Left ventricle myocardium inferior (tissue), 1 donor: Measurements from ENCODE around the gene LARP1B. TPM values are rescaled to one million over a fixed set of nuclear protein-coding genes. Genes with fewer than 3 reads are reported as not detected.

Experiments used
- DNase-seq: peaks from one replicate; pipeline ENCODE4 v3.0.0-alpha.2; 2020
- H3K27ac ChIP-seq: fragments of 200-600 bp; replicated peaks from 2 replicates; pipeline ENCODE4 v1.8.0; 2021
- H3K27me3 ChIP-seq: fragments of 200-600 bp; 2 replicates; pipeline ENCODE4 v1.8.0; 2021; ENCODE audit warnings: low read depth
- H3K36me3 ChIP-seq: fragments of 200-600 bp; 2 replicates; pipeline ENCODE4 v1.8.0; 2021
- H3K4me1 ChIP-seq: fragments of 200-600 bp; 2 replicates; pipeline ENCODE4 v1.8.0; 2021
- H3K4me3 ChIP-seq: fragments of 200-600 bp; 2 replicates; pipeline ENCODE4 v1.8.0; 2021; ENCODE audit warnings: mild to moderate bottlenecking, moderate library complexity
- H3K9me3 ChIP-seq: fragments of 200-600 bp; replicated peaks from 2 replicates; pipeline ENCODE4 v1.8.0; 2021
- intact Hi-C: fragments of 100-400 bp; cut with micrococcal nuclease; formaldehyde crosslinking; loops from one replicate; pipeline ENCODE4 v1.11.0; 2022
- total RNA-seq: library from RNA; stranded (reverse); fragmentation: NEBNext Ultra II Directional; extraction: Animal tissue kit (Norgen Biotek cat#: 25700); gene quantifications from one replicate; pipeline ENCODE4 v1.2.1, GENCODE V29; 2021
- TF ChIP-seq, protein P1 (sequence below): fragments of 200-600 bp; IDR thresholded peaks from 2 replicates; pipeline ENCODE4 v1.8.0; 2021; ENCODE audit warnings: antibody characterized with exemption, mild to moderate bottlenecking, borderline replicate concordance
- donor health status: DM: no; HTN: yes; CAD: no; lungs with severe emphysema.

LARP1B gene
- total RNA-seq, 1 donor from 2014 or later, result 16.1 TPM

DNA sequence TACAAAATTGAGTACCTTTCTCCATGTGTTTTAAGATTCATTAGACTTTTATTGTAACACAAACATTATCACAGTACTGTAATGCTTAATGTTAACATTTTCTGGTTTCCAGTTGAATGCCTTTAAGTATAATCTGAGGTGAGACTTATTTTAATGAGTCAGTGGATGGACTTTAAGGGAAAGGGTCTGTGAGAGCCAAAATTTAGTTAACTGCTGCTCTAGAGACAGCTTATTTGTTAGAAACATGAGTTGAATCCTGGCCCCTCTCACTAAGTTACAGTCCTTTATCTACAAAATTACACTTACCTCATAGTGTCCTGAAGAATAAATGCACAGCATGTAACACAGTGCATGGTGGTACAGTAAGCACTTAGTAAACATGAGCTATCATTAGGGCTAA, 160.5 kb downstream of the LARP1B start:
- intact Hi-C loops, result no loop called here
- H3K27ac ChIP-seq, result no peak overlapping the region
- TF ChIP-seq, protein P1, sequence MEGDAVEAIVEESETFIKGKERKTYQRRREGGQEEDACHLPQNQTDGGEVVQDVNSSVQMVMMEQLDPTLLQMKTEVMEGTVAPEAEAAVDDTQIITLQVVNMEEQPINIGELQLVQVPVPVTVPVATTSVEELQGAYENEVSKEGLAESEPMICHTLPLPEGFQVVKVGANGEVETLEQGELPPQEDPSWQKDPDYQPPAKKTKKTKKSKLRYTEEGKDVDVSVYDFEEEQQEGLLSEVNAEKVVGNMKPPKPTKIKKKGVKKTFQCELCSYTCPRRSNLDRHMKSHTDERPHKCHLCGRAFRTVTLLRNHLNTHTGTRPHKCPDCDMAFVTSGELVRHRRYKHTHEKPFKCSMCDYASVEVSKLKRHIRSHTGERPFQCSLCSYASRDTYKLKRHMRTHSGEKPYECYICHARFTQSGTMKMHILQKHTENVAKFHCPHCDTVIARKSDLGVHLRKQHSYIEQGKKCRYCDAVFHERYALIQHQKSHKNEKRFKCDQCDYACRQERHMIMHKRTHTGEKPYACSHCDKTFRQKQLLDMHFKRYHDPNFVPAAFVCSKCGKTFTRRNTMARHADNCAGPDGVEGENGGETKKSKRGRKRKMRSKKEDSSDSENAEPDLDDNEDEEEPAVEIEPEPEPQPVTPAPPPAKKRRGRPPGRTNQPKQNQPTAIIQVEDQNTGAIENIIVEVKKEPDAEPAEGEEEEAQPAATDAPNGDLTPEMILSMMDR, result no peak
- no peak overlapping the region for H3K4me3 ChIP-seq
- no peaks in the 10 kb centered on the region for H3K36me3 ChIP-seq
- peaks cover 6% of the 10 kb centered on the region for H3K4me1 ChIP-seq
- H3K27me3 ChIP-seq, result no peaks in the 10 kb centered on the region
- no peak for DNase-seq
- H3K9me3 ChIP-seq, result no peaks in the 10 kb centered on the region

DNA sequence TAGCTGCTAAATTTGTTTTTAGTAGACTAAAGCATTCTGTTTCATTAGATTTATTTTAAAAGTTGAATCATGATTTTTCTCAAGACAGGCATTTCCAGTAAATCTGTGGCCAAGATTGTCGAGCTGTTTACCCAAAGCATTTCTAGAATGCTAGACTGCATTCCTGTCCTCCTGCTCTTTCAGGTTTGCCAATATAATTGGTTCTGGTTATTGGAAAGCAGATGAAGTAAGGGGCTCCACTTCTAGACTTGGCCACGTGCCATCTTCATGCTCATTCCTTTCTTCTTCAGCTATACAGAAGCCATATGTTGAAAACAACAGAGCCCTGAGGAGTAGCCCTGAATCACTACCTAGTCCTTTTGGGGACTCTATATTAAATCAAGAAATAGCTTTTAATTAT, 164.0 kb downstream of the LARP1B start:
- peaks cover 2% of the 10 kb centered on the region for H3K4me1 ChIP-seq
- no peaks in the 10 kb centered on the region for H3K36me3 ChIP-seq
- H3K9me3 ChIP-seq, result no peaks in the 10 kb centered on the region
- DNase-seq, result no peak
- no peak overlapping the region for H3K27ac ChIP-seq
- intact Hi-C loops, result no loop called here
- H3K4me3 ChIP-seq, result no peak overlapping the region
- TF ChIP-seq, protein P1, result no peak
- H3K27me3 ChIP-seq, result no peaks in the 10 kb centered on the region

DNA sequence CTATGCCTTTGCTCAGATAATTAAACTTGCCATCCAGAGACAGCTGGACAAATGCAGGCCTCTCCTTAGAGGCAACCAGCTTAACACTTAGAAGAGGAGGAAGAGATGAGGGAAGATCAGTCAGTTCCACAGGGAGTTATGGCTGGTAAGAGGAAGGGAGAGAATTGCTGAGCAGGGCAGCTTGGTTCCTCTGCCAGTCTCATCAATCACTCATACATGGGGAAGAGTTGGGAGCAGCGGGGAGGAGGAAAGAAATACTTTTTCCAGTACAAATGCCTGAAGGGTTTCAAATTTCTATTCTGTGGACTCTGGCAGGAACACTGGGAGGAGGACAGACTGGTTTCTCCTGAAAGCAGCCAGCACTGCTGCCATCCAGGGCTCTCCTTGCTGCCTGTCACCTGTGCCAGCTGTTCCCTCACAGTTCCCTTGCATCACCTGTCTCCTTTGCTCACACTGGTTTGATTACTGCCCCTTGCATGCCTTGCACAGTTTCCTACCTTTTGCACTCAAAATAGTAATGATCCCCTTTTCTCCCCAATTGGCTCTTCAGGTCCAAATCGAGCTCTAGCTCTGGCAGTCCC, 167.0 kb downstream of the LARP1B start:
- no peak overlapping the region for H3K4me3 ChIP-seq
- intact Hi-C loops, result no loop called here
- no peaks in the 10 kb centered on the region for H3K9me3 ChIP-seq
- no peak overlapping the region for H3K27ac ChIP-seq
- no peaks in the 10 kb centered on the region for H3K36me3 ChIP-seq
- DNase-seq, result no peak
- H3K4me1 ChIP-seq, result no peaks in the 10 kb centered on the region
- TF ChIP-seq, protein P1, result no peak
- no peaks in the 10 kb centered on the region for H3K27me3 ChIP-seq

DNA sequence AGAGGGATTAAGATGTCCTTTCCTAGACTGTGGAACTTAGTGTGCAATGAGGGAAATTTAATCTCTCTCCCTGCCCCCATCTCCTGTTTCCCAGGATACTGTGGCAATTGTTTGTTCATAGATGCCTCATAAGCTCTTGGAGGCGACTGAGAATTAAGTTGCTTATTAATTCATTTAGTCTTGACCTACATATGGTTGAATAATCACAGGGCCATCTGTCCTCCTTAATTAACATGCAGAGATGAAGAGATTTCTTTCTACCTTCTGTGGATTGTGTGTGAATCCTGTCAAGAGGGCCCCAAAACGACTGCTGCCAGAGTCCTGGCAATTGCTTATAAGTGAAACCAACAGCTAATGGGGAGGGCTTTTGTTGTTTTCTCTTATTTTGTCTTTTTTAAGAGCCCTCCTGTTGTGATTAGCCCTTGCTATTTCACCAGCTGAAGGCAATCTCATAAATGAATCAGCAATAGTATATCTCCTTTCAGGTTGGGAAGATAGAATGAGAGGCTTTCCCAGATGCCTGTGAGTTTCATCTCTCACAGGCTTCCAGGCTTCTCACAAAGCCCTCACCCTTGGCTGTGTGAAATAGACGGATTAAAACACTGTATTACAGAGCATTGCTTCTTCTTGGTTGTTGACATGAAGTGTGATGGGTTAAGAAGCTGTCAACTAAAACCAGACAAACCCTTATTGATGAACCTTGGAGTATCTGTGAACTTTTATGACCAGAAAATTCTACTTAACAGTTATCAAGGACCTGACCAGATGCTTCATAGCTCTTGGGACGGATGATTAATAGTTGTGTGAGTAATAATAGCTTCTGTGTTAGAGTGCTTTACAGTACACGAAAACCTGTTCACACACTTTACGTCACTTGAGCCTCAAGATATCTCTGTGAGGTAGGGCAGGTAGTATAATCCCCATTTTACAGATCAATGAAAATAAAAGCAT, 168.0 kb downstream of the LARP1B start:
- no peaks in the 10 kb centered on the region for H3K4me1 ChIP-seq
- intact Hi-C loops, result no loop called here
- no peak for DNase-seq
- no peak overlapping the region for H3K4me3 ChIP-seq
- no peaks in the 10 kb centered on the region for H3K9me3 ChIP-seq
- TF ChIP-seq, protein P1, result no peak
- H3K27ac ChIP-seq, result no peak overlapping the region
- H3K36me3 ChIP-seq, result no peaks in the 10 kb centered on the region
- H3K27me3 ChIP-seq, result no peaks in the 10 kb centered on the region

DNA sequence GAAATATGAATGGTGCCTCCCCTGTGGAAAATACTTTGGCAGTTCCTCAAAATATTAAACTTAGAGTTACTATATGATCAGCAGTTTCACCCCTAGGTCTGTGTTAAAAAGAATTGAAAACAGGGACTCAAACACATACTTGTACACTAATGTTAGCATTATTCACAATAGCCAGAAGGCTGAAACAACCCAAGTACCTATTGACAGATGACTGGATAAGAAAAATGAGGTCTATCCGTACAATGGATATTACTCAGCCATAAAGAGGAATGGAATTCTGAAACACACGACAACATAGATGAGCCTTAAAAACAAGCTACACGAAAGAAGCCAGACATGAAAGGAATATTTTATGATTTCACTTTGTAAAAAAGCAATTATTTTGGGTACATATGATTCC, 171.6 kb downstream of the LARP1B start:
- intact Hi-C loops, result no loop called here
- no peak overlapping the region for H3K27ac ChIP-seq
- H3K4me3 ChIP-seq, result no peak overlapping the region
- H3K4me1 ChIP-seq, result no peaks in the 10 kb centered on the region
- no peaks in the 10 kb centered on the region for H3K36me3 ChIP-seq
- H3K27me3 ChIP-seq, result no peaks in the 10 kb centered on the region
- H3K9me3 ChIP-seq, result no peaks in the 10 kb centered on the region
- TF ChIP-seq, protein P1, result no peak
- no peak for DNase-seq
